GM19240 (cell line): ENCODE data around the gene ENO4.

Experiments
- DNase-seq: peaks from one replicate; pipeline ENCODE4 v3.0.0; 2011; ENCODE audit warnings: low spot score; ENCODE audit not compliant: insufficient read length

ENO4 gene

GRCh38 chr10:116829711-116830110 lies 19.6 kb upstream of the ENO4 start:
- DNase-seq = no peak

DNA sequence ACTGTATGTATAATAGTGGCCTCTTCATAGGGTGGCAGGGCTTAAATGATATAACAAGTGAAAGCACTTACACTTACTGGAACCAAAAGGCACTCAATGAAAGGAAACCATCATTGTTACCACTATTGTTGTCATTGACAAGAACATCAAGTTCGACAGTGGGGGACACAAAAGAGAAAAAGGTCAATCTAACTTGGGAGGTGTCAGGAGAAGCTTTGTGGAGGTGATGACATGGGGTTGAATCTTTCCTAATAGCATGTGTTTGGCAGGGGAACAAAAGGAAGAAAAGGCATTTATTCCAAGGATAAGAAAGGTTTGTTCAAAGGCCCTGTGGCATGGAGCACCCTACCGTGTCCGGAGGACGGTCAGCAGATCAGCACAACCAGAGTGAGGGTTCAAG lies 18.2 kb upstream of the ENO4 start:
- DNase-seq = no peak

DNA sequence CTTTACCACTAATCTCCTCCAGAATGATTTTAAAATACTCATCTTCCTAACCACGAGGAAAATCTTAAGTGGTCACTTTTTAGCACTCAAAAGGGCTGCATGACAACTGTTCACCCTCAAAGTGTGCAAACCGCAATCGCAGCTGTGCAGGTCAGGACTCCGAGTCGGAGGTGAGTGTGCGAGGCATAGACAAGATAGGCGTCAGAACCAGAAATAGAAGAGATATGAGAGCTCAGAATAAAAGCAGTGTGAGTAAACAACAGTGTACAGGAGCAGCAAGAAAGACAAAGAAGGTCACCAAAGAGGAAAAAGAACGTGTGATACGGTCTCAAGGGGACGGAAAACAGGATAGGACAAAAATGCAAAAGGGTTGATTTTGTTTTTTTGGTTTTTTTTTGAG lies 17.5 kb upstream of the ENO4 start:
- DNase-seq = no peak

DNA sequence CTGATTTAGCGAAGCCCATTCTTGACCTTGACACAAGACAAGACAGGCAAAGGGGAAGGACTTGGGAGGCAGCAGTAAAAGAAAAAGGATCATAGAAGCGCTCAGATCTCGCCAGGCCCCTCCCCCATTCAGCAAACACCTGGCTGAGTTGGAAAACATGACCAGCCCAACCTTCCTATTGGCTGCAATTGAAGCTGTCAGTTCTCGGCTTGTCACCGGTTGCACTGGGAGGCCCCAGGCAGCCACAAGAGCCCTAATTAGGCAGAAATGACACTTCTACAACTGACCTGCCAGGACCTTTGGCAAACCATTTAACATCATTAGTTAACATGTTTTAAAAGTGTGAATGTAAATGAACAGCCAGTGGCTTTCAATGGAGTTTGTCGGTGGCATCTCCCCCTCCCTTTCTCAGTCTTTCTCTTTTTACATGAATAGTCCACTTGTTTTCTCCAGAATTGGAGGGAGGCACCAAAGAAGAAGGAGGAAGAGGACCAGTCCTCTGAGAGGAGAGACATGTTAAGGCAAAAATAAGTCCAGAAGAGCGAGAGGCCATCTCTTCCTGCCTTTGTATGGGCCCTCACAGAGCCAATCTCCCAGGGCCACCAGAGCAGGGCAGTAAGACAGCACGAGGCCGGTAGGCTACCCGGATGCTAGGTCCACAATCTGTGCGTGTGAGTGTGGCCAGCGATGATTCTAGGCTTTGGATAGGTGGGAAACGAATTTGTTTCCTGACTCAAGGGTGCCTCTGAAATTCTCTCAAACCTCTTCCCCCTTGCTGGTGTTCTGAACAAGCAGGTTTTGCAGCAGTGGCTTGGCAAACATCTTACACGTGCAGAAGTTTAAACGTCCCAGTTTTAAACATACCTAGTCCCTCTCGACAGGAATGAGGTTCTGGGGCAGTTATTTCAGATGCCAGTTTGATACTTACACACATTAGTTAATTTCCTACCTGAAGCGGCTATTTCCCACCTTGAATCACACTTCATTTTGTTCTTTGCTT lies 15.0 kb upstream of the ENO4 start:
- no peak for DNase-seq

- DNase-seq = no peak
Observed at GRCh38 chr10:116835658-116836057, 13.6 kb upstream of the ENO4 start.

GRCh38 chr10:116836083-116836482 lies 13.2 kb upstream of the ENO4 start:
- no peak for DNase-seq

DNA sequence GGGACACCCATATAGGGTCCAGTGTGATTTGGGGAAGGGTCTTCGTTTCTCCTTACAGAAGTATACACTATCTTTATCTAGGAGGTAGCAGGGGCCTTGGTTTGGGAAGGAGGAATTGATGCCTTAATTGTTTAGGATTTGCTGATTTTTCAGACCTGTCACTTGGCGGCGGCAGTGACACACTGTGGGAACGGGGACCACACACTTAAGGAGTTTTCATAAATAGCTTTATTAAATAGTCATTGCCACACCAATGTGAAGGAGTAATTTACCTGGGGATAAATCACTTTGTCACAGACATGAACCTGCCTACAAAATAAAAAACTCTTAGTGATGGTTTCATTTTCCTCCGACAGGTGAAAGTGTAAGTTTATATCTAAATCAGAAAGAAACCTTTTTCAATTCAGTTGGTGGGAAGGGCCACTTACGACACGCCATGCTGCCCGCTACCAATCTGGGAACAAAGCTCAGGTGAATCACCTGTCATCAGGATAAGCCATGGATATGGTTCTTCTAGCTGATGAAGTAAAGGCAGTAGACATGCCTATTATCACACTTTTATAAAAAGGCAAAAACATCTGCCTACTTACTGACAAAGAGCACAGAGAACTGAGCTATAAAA lies 12.3 kb upstream of the ENO4 start:
- no peak for DNase-seq

- no peak for DNase-seq
Observed at GRCh38 chr10:116838143-116838725, 11.1 kb upstream of the ENO4 start.

- DNase-seq = no peak
Observed at GRCh38 chr10:116840389-116841075, 8.8 kb upstream of the ENO4 start.

DNA sequence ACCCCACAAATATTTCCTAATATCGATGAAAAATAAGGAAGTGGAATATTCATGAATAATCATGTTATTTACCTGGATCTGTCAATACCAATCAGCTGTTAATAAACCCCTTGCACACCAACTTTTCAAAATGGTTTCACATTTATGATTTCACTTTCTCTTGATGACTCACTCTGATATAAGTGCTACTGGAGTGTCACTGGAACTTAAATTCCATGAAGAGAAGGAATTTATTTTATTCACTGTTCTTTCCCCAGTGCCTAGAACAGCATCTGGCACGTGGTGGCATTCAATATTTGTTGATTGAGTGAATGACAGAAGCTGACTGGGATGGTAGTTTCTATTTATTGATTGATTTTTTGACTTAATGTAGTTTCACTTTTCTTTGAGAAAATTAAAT lies 3.5 kb upstream of the ENO4 start:
- no peak for DNase-seq

GRCh38 chr10:116848032-116848943 lies 1.0 kb upstream of the ENO4 start:
- DNase-seq = peak; percentile 16

GRCh38 chr10:116848944-116849247 lies 403 bp upstream of the ENO4 start:
- no peak for DNase-seq

DNA sequence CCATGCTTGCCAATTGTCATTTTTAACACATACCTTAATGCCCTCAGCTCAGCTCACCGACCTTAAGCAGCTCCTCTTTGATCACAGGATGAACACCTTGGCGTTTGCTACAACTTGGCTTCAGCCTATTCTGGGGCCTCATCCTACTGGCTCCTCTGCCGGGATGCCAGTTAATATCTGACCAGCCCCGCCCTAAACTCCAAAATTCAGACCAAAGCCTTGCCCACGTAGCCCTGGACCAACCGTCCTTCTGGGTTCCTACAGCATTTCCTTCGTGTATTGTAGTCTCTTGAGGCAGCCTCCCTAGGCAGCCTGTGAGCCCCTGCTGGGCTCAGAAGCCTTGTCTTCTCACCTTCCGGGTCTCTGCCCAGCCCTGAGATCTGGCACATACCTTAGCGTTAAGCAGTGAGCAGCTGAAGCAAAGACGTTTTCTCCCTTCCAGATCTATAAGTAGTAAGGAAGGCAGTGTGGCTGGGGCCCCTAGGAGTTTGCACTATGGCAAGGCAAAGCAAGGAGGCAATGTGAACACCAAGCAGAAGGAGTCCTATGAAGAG lies 836 bp downstream of the ENO4 start:
- DNase-seq = no peak

DNA sequence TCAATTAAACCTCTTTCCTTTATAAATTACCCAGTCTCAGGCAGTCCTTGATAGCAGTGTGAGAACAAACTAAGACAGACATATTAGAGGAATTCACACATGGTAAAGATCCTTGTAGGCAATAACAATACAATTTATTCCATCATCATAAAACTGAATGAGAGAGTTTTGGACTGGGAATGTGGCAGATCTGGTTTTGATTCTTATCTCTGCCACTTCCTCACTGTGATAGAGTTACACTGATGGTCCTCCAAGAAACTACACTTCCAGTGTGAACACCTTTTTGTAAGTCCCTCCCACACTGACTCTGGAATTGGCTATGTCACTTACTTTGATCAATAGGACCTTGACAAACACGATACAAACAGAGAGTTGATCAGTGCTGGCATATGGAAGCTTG lies 2.9 kb downstream of the ENO4 start:
- DNase-seq = no peak

GRCh38 chr10:116853287-116853686 lies 4.0 kb downstream of the ENO4 start:
- no peak for DNase-seq

- DNase-seq = no peak
Observed at GRCh38 chr10:116853701-116854100, 4.4 kb downstream of the ENO4 start.

- no peak for DNase-seq
Observed at GRCh38 chr10:116857156-116857555, 7.9 kb downstream of the ENO4 start.

DNA sequence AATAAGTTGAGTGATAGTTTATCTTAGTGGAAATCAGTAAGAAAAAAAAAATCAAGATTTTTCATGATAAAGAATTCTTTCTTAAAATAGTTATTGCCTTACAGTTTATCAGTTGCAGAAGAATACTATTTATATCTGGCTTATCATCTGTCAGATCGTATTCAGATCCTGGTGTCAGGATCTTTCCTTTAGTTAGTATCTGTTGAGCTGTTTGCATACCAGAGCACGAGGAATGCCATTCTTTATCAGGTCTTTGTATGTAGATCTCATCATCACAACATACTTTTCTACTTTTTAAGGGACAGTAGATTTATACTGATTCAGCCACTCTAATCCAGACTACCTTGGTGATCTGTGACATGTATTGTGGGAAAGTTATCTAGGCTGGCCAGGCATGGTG lies 12.5 kb downstream of the ENO4 start:
- DNase-seq = no peak

GRCh38 chr10:116864436-116864835 lies 15.1 kb downstream of the ENO4 start:
- no peak for DNase-seq

- no peak for DNase-seq
Observed at GRCh38 chr10:116866066-116866465, 16.8 kb downstream of the ENO4 start.
